Occipital lobe (tissue), 2 donors: ENCODE data around the gene ARL11. TPM values are rescaled to one million over a fixed set of nuclear protein-coding genes. Genes with fewer than 3 reads are reported as not detected.

Experiments used
- DNase-seq: peaks from one replicate; lab custom pipeline; 2025; lab: John Stamatoyannopoulos, UW
- total RNA-seq: library from RNA; depleted of rRNA; stranded (reverse); fragments of >200 nt; gene quantifications from one replicate; pipeline ENCODE4 v1.2.3, GENCODE V29; 2014

ARL11 gene
- total RNA-seq, 1 donor from 2014 or later, result 0.31 TPM

DNA sequence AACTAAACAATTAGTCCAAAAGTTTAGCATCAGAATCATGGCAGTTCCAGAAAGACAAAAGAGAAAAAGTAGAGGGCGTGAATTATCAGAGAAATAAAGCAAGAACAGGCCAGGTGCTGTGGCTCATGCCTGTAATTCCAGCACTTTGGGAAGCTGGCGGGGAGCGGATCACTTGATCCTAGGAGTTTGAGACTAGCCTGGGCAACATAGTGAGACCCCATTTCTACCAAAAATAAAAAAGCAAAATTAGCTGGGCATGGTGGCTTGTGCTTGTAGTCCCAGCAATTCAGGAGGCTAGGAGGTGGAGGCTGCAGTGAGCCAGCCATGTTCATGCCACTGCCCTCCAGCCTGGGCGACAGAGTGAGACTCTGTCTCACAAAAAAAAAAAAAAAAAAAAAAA, 18.4 kb downstream of the ARL11 start:
- DNase-seq, result no peak

DNA sequence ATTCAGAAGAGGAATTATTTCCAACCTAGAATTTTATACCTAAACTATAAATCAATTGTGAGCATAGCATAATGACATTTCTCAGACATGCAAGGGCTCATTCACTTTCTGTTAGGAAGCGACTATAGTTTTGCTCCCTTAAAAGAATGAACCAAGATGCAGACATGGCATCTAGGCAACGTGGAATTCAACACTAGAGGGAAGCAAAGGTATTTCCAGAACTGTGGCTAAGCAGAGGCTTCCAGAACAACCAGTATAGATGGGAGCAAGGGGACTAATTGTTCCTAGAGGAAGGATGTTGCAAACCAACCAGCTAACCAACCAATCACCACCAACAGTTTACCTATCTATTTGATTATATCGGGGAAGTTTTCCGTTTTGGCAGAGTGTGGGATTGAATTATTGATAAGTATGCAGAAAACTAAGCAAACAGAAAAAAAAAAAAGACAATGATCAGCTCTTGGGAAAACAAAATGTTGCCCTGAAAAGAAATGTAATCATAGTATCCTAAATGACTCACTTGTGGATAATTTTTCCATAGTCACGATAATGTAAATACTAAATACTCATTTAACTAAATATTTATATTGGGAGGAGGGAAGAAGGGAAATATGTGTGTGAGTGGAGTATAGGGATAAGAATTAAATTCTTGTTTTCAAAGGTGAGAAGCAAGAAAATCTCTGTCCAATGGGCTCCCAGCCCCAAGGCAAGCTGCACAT, 21.1 kb downstream of the ARL11 start:
- no peak for DNase-seq

GRCh38 chr13:49649963-49650312, 21.6 kb downstream of the ARL11 start:
- no peak for DNase-seq

DNA sequence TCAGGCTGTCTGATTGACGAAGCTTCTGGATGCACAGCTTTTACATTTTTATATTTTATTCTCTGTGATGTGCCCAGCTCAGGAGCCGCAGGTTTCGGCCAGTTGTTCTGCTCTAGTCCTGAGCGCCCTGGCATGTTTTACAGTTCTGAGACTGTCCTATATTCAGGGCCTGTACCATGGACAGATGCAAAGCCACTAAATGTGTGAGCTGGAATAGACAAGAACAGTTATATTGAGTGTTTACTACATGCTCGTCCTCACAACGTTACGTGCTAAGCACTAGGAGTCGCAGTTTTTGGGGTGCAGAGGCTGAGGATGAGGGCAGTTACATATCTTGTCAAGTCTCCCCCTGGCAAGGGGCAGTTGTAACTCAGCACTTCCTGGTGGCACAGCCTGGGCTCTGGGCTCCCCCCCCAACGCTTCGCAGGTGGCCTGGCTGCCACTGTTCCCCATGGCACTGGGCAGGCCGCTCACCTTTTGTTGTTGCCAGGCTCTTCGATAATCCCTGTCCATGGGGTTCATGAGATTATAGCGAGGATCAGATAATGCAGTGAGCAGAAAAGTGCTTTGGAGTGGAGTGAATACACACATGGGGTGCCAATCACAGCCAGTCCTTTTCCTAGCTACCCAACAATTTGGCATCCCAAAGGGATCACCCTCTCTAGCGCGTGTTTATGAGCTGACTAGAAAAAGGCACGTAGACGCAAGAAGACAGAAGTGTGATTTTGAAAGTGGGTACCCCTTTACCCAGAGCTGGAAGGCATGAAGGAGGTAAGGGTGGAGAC, 23.5 kb downstream of the ARL11 start:
- no peak for DNase-seq

GRCh38 chr13:49652355-49653305, 24.3 kb downstream of the ARL11 start:
- DNase-seq, result no peak

DNA sequence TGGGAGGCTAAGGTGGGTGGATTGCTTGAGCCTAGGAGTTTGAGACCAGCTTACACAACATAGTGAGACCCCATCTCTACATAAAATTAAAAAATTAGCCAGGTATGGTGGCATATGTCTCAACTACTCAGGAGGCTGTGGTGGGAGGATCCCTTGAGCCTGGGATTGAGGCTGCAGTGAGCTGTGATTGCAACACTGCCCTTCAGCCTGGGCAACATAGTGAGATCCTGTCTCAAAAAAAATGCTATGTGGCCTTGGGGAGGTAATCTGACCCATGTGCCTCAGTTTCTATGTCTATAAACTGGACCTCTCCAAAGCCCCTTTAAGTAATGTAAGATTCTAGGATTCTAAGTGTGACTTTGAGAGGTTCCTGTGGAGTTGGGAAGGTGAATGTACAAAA, 25.2 kb downstream of the ARL11 start:
- no peak for DNase-seq

DNA sequence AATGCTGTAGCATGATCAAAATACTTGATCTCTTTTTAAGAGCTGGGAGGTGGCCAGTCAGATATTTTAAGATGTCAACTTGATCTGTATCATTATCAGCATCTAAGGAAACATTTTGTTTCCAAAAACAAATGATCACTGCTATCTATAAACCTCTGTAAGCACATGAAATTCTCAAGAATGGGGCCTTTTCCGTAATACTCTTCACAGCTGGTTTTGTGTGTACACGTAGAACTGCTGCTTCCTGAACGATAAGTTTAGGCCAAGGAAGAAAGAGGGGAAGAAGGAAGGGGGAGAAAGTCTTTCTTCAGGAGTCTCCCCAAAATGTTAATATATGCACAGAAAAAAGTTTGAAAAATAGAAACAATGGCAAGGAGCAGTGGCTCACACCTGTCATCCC, 25.7 kb downstream of the ARL11 start:
- DNase-seq, result no peak

GRCh38 chr13:49655906-49656305, 27.6 kb downstream of the ARL11 start:
- DNase-seq, result no peak

GRCh38 chr13:49657241-49657641, 28.9 kb downstream of the ARL11 start:
- no peak for DNase-seq

DNA sequence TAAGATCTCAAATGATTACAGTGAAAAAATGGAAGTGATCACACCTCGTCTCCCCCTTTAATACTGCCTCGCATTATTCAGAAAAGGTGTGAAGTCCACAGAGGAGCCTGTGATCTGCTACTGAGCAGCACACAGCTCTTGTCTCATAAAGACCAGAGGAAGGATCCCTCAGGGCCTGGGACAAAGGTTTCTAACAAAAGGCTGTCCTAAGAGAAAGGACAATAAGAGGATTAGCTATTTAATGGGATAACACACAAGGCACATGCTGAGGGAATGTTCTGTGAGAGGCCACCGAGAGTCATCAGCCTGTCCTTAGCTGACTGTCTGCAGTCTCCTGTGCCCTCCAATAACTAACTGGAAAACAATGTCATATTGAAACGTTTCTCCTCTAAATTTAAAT, 36.3 kb downstream of the ARL11 start:
- no peak for DNase-seq

- no peak for DNase-seq
These were observed 39.5 kb downstream of the ARL11 start for GRCh38 chr13:49667773-49668172.

- peak; percentile 24 for DNase-seq
These were observed 41.5 kb downstream of the ARL11 start for GRCh38 chr13:49669735-49670309.

DNA sequence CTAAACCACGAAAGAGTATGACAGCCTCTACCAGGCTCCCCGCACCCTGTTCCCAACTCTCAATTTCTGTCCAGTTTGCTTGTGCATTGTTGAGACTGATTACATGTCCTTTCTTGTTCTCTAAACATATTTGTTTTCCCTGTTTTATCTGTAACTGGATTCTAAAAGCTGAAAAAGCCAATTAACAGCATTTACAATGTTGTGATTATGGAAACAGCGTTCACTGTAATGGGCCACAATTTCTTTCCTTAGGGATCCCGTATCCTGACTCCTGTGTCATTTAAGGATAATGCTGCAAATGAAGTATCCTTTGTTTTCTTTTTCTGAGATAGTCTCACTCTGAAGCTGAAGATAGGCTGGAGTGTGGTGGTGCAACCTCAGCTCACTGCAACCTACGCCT, 42.5 kb downstream of the ARL11 start:
- no peak for DNase-seq

DNA sequence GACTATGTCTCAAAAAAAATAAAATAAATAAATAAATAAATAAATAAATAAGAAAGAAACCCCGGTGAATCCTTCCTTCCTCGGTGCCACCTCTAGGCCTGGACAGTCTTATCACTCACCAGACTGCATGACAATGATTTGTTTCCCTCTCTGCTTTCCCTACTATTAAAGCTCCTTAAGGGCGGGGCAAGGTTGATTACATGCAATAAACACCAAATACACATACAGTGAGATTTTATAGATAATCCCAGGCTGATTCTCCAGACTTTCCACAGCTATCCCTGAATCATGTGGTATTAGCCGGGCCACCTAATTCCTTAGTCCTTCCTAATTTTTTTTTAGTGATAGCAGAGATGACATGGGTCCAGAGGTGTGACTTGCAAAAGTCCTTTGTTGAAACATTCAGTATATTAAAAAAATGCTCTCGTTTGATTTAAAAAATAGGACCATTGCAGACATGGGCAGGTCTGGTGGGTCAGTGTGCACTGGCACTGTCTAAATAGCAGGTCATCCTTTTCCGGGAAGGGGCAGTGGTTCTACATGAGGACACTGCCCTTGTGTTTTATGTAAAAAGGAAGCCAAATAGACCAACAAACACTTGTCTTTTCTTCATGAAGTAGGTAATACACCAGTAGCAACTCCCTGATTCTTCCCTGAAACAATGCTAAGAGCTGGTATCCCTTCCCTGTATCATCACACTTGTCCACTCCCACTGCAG, 48.4 kb downstream of the ARL11 start:
- no peak for DNase-seq

DNA sequence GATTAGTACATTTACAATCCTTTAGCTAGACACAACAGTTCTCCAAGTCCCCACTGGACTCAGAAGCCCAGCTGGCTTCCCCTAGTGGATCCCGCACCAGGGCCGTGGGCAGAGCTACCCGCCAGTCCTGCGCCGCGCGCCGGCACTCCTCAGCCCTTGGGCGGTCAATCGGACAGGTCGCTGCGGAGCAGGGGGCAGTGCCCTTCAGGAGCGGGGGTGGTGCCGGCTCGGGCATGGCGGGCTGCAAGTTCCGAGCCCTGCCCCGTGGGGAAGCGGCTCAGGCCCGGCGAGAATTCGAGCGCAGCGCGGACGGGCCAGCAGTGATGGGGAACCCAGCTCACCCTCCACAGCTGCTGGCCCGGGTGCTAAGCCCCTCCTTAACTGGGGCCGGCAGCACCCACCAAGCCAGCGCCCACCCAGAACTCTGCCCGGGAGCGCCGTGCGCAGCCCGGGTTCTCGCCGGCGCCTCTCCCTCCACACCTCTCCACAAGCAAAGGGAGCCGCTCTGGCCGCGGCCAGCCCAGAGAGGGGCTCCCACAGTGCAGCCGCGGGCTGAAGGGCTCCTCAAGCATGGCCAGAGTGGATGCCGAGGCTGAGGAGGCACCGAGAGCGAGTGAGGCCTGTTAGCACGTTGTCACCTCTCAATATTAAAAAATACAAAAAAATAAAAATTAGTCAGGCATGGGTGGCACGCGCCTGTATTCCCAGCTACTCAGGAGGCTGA, 50.0 kb downstream of the ARL11 start:
- DNase-seq, result no peak

DNA sequence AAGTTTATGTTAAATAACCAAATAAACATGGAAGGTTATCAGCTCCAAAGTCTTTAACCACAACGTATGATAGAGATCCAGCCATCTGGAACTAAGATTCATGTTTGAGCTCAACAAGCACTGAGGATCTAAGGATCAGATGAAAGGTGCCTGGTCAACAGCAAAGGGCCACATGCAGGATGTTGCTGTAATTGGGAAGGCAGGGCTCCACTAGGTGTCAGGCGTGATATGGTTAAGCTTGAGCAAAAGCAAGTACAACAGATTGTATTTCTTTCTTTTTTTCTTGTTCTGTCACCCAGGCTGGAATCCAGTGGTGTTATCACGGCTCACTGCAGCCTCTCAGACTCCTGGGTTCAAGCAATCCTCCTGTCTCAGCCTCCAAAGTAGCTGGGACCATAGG, 50.9 kb downstream of the ARL11 start:
- DNase-seq, result no peak

DNA sequence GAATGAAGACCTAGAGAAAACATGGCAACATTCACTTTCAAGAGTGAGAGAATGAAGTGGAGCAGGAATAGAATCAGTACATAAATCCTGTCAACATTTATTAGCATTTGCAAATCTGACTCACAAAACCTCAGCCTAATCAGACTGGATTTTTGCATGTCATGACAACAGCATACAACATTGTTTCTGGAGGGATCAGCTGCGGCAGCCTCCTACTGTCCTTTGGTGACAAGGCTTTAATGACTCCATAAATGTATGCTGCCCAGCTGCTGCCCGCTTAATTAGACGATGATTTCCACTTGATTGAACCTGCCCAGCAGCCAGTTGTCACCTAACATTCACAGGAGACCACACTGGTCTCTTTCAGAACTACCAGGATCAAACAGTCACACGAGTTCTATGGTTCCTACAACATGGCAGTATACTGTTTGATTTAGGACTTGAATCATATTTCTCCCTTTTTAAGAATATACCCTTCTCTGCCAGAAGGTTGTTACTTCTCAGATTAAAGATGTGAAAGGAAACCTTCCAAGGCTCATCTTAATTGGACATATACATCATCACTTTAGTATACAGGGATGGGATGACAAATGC, 53.6 kb downstream of the ARL11 start:
- no peak for DNase-seq
